WTC11 (cell line): ENCODE measurements around the gene NDUFA11. TPM values are rescaled to one million over a fixed set of nuclear protein-coding genes. Genes with fewer than 3 reads are reported as not detected.
A peak's percentile ranks its signal among the peaks of the same experiment; 100 is the strongest.

Experiments
- ATAC-seq: fragments of 200-7000 bp; cut with Tn5 transposase; 2 replicates; pipeline ENCODE4 v1.10.0; 2021; ENCODE audit warnings: mild to moderate bottlenecking, moderate library complexity
- CTCF ChIA-PET: fragments of 300-600 bp; sonication (Branson Sonifier 250); formaldehyde crosslinking; loops from one replicate; lab custom pipeline; 2021; ENCODE audit warnings: antibody characterized with exemption; lab: Charles Lee
- POLR2A ChIA-PET: fragments of 350-600 bp; sonication (Branson Sonifier 250); formaldehyde crosslinking; loops from one replicate; lab custom pipeline; 2021; ENCODE audit warnings: antibody characterized with exemption; lab: Charles Lee
- DNase-seq: peaks from one replicate; pipeline ENCODE4 v3.0.0; 2021; ENCODE audit warnings: low spot score
- H3K27ac Mint-ChIP-seq: 2 replicates; pipeline ENCODE4 v1.8.0; 2021; ENCODE audit warnings: mixed read lengths
- H3K27me3 Mint-ChIP-seq: 2 replicates; pipeline ENCODE4 v1.8.0; 2021; ENCODE audit warnings: low read depth, mild to moderate bottlenecking, moderate library complexity, mixed read lengths
- H3K36me3 Mint-ChIP-seq: 2 replicates; pipeline ENCODE4 v1.8.0; 2021; ENCODE audit warnings: mixed read lengths
- H3K4me1 Mint-ChIP-seq: 2 replicates; pipeline ENCODE4 v1.8.0; 2022; ENCODE audit warnings: mixed read lengths
- H3K4me3 Mint-ChIP-seq: 2 replicates; pipeline ENCODE4 v1.8.0; 2021; ENCODE audit warnings: mild to moderate bottlenecking, moderate library complexity, mixed read lengths
- H3K9me3 Mint-ChIP-seq: 2 replicates; pipeline ENCODE4 v1.8.0; 2021; ENCODE audit warnings: mixed read lengths
- ATF1 ChIP-seq: sonication (generic); formaldehyde crosslinking; IDR thresholded peaks from 2 replicates; pipeline ENCODE4 v1.8.1; 2023; ENCODE audit warnings: mild to moderate bottlenecking, moderate library complexity, missing genetic modification reagents
- ATF2 ChIP-seq: sonication (generic); formaldehyde crosslinking; IDR thresholded peaks from 2 replicates; pipeline ENCODE4 v1.8.1; 2022; ENCODE audit warnings: low read depth, missing genetic modification reagents, borderline replicate concordance
- ATF3 ChIP-seq: sonication (generic); formaldehyde crosslinking; conservative IDR thresholded peaks from 2 replicates; pipeline ENCODE4 v1.8.1; 2022; ENCODE audit warnings: mild to moderate bottlenecking, missing genetic modification reagents
- CREM ChIP-seq: sonication (generic); formaldehyde crosslinking; IDR thresholded peaks from 2 replicates; pipeline ENCODE4 v1.8.1; 2022; ENCODE audit warnings: mild to moderate bottlenecking, missing genetic modification reagents, moderate library complexity
- CTCF ChIP-seq: fragments of 200-600 bp; IDR thresholded peaks from 2 replicates; pipeline ENCODE4 v1.8.0; 2022; ENCODE audit warnings: antibody characterized with exemption
- E2F1 ChIP-seq: sonication (generic); formaldehyde crosslinking; IDR thresholded peaks from 2 replicates; pipeline ENCODE4 v1.8.0; 2022; ENCODE audit warnings: mild to moderate bottlenecking, missing genetic modification reagents
- ESRRA ChIP-seq: sonication (generic); formaldehyde crosslinking; IDR thresholded peaks from 2 replicates; pipeline ENCODE4 v1.8.1; 2022; ENCODE audit warnings: mild to moderate bottlenecking, missing genetic modification reagents, borderline replicate concordance
- ETV6 ChIP-seq: sonication (generic); formaldehyde crosslinking; IDR thresholded peaks from 2 replicates; pipeline ENCODE4 v1.8.1; 2022; ENCODE audit warnings: mild to moderate bottlenecking, missing genetic modification reagents
- FOXP1 ChIP-seq: sonication (generic); formaldehyde crosslinking; IDR thresholded peaks from 2 replicates; pipeline ENCODE4 v1.8.0; 2022; ENCODE audit warnings: missing genetic modification reagents, mild to moderate bottlenecking, moderate library complexity, borderline replicate concordance
- IRF1 ChIP-seq: sonication (generic); formaldehyde crosslinking; IDR thresholded peaks from 2 replicates; pipeline ENCODE4 v1.8.0; 2023; ENCODE audit warnings: missing genetic modification reagents
- MYBL2 ChIP-seq: sonication (generic); formaldehyde crosslinking; IDR thresholded peaks from 2 replicates; pipeline ENCODE4 v1.8.1; 2023; ENCODE audit warnings: mild to moderate bottlenecking, moderate library complexity, missing genetic modification reagents
- PRDM15 ChIP-seq: sonication (generic); formaldehyde crosslinking; IDR thresholded peaks from 2 replicates; pipeline ENCODE4 v1.8.0; 2022; ENCODE audit warnings: missing genetic modification reagents
- RORB ChIP-seq: fragments of 250-450 bp; sonication (Bioruptor Pico); IDR thresholded peaks from 2 replicates; pipeline ENCODE4 v1.9.0; 2021; ENCODE audit warnings: mild to moderate bottlenecking
- TP53 ChIP-seq: sonication (generic); formaldehyde crosslinking; IDR thresholded peaks from 2 replicates; pipeline ENCODE4 v1.8.1; 2023; ENCODE audit warnings: mild to moderate bottlenecking, missing genetic modification reagents
- ZNF121 ChIP-seq: sonication (generic); formaldehyde crosslinking; IDR thresholded peaks from 2 replicates; pipeline ENCODE4 v1.8.0; 2023; ENCODE audit warnings: missing genetic modification reagents
- ZNF263 ChIP-seq: sonication (generic); formaldehyde crosslinking; IDR thresholded peaks from 2 replicates; pipeline ENCODE4 v1.8.1; 2022; ENCODE audit warnings: low read depth, mild to moderate bottlenecking, moderate library complexity, missing genetic modification reagents
- ZSCAN18 ChIP-seq: fragments of 250-450 bp; sonication (Bioruptor Pico); IDR thresholded peaks from 2 replicates; pipeline ENCODE4 v2.1.2; 2022; ENCODE audit warnings: mild to moderate bottlenecking, moderate library complexity
- total RNA-seq: library from RNA; stranded (reverse); gene quantifications from 3 replicates; pipeline ENCODE4 v1.2.3, GENCODE V29; 2021

NDUFA11 gene
- total RNA-seq, 1 experiment from 2014 or later: 261 TPM

- TF ChIP-seq ZNF263 (no peak), IRF1 (CRISPR knock-in tag) (no peak), ATF1 (no peak), MYBL2 (CRISPR knock-in tag) (no peak)
Observed at GRCh38 chr19:5915782-5916165, 12.2 kb upstream of the NDUFA11 start (continued).

- Mint-ChIP-seq H3K4me3 (no peak overlapping the region), H3K27ac (no peak overlapping the region), H3K36me3 (peaks cover 13% of the 10 kb centered on the region), H3K27me3 (no peaks in the 10 kb centered on the region), H3K4me1 (no peaks in the 10 kb centered on the region), H3K9me3 (no peaks in the 10 kb centered on the region)
- CTCF ChIA-PET: interaction anchor here (2.3 kb wide), 1 partner anchor 111 kb away, joined by 8 read pairs; no protein-coding TSS in a partner anchor
- POLR2A ChIA-PET: no interaction called here
- ATAC-seq: peak; percentile 17; the same call in 1 of the 2 replicates
- DNase-seq: no peak
- 0 out of 2 replicates have a peak, but pooled peaks have one; percentile 42 for TF ChIP-seq ESRRA (CRISPR knock-in tag)
- no peak for TF ChIP-seq ZNF121 (CRISPR knock-in tag)
Observed at GRCh38 chr19:5914946-5915781, 11.6 kb upstream of the NDUFA11 start.

GRCh38 chr19:5914358-5914774 is 10.8 kb upstream of the NDUFA11 start:
- TF ChIP-seq E2F1 (CRISPR knock-in tag) (no peak), PRDM15 (peak; percentile 44; the same call in 1 of the 2 replicates)
- Mint-ChIP-seq H3K4me1 (no peaks in the 10 kb centered on the region), H3K9me3 (no peaks in the 10 kb centered on the region), H3K27me3 (no peaks in the 10 kb centered on the region), H3K36me3 (peaks cover 10% of the 10 kb centered on the region), H3K27ac (no peak overlapping the region), H3K4me3 (no peak overlapping the region)
- no peak for DNase-seq
- ATAC-seq: no peak
- CTCF ChIA-PET: interaction anchor here (2.3 kb wide), 1 partner anchor 110 kb away, joined by 8 read pairs; no protein-coding TSS in a partner anchor
- POLR2A ChIA-PET: no interaction called here

GRCh38 chr19:5913739-5914357 is 10.3 kb upstream of the NDUFA11 start, which contains the start of gene CAPS:
Gene CAPS, plus strand, starts transcription at chr19:5914254. Its CDS starts 153 bp downstream, at chr19:5914407.
- CTCF ChIA-PET: interaction anchor here (2.3 kb wide), 1 partner anchor 110 kb away, joined by 8 read pairs; no protein-coding TSS in a partner anchor
- Mint-ChIP-seq H3K36me3 (peaks cover 10% of the 10 kb centered on the region), H3K27ac (peak within 1 kb of the TSS; percentile 78; the same call in 1 of the 2 replicates), H3K4me1 (no peaks in the 10 kb centered on the region), H3K9me3 (no peaks in the 10 kb centered on the region), H3K4me3 (no peak within 1 kb of the TSS), H3K27me3 (no peaks in the 10 kb centered on the region)
- POLR2A ChIA-PET: no interaction called here
- ATAC-seq: no peak
- no peak for DNase-seq
- TF ChIP-seq ATF2 (CRISPR knock-in tag) (no peak), ZSCAN18 (CRISPR knock-in tag) (no peak), ATF3 (CRISPR knock-in tag) (no peak), TP53 (no peak), CREM (CRISPR knock-in tag) (no peak), RORB (CRISPR knock-in tag) (no peak), FOXP1 (CRISPR knock-in tag) (no peak), CTCF (no peak), ETV6 (CRISPR knock-in tag) (no peak)
